ENCODE data around the gene TCERG1L. TPM values are rescaled to one million over a fixed set of nuclear protein-coding genes. Genes with fewer than 3 reads are reported as not detected.

TCERG1L gene
- total RNA-seq, 1 donor from 2014 or later: 0.46 TPM

DNA sequence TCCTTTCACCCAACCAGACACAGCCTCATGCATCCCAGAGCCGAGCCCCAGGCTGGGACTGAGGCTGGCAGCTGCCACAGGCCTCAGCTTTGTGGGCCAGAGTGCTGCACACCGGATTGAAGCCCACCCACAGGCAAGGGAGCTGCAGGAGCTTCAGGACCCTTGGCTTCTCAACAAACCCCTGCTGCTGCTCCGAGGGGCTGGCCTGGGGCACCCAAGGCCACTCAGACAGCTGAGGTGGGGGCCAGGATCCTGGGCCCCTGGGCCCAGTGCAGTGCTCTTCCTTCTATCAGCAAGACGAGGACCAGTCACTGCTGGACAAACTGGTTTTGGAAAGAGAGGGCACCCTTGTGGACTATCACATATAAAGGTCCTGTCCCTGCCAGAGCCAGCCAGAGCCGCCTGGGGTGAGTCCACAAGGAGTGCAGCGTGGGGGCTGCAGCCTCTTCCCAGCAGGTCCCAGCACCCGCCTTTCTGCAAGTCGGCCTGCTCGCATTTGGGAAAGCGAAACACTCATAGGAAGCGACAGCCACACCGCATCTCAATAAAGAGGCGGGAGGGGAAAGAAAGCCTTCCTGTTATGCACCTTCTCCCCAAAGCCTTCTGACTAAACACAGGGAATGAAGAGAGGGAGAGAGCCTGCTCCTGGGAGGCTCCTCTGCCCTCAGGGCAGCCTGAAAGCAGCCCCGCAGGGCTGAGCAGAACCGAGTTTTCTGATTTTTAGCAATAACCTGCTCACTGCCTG lies 9.5 kb upstream of the TCERG1L start:
- no peaks in the 10 kb centered on the region for H3K36me3 ChIP-seq (ENCODE audit: control insufficient read depth, insufficient read depth, low read length)
- no peak for DNase-seq (ENCODE audit: low read depth)
- H3K27me3 ChIP-seq (ENCODE audit: control insufficient read depth, insufficient read depth, low read length): no peaks in the 10 kb centered on the region
- TF ChIP-seq, protein P1, sequence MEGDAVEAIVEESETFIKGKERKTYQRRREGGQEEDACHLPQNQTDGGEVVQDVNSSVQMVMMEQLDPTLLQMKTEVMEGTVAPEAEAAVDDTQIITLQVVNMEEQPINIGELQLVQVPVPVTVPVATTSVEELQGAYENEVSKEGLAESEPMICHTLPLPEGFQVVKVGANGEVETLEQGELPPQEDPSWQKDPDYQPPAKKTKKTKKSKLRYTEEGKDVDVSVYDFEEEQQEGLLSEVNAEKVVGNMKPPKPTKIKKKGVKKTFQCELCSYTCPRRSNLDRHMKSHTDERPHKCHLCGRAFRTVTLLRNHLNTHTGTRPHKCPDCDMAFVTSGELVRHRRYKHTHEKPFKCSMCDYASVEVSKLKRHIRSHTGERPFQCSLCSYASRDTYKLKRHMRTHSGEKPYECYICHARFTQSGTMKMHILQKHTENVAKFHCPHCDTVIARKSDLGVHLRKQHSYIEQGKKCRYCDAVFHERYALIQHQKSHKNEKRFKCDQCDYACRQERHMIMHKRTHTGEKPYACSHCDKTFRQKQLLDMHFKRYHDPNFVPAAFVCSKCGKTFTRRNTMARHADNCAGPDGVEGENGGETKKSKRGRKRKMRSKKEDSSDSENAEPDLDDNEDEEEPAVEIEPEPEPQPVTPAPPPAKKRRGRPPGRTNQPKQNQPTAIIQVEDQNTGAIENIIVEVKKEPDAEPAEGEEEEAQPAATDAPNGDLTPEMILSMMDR (IDR thresholded peaks at IDR 0.05; ENCODE audit: insufficient read depth, low read length, poor library complexity, severe bottlenecking): no peak
- H3K4me3 ChIP-seq (ENCODE audit: low read depth, low read length): no peak overlapping the region

DNA sequence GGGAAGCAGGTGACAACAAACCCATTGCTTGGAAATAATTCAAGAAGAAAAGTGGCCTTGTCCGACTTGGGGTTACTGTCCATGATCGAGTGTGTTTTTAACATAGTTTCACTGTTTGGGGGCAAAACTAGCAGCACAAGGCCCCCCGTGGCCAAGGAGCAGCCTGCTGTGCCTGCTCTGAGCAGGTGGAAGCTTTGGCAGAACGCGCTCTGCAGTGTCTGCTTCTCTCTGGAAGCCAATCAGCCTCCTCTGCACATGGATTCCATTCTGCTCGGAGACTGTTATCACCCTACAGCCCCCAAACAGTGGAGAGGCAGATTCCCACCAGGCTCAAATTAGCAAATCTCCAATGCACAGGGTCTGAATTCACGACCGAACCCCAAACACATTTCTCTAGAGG lies 7.3 kb upstream of the TCERG1L start:
- H3K27me3 ChIP-seq (ENCODE audit: control insufficient read depth, insufficient read depth, low read length): no peaks in the 10 kb centered on the region
- no peak for DNase-seq (ENCODE audit: low read depth)
- TF ChIP-seq, protein P1 (IDR thresholded peaks at IDR 0.05; ENCODE audit: insufficient read depth, low read length, poor library complexity, severe bottlenecking): no peak
- H3K36me3 ChIP-seq (ENCODE audit: control insufficient read depth, insufficient read depth, low read length): no peaks in the 10 kb centered on the region
- H3K4me3 ChIP-seq (ENCODE audit: low read depth, low read length): no peak overlapping the region

DNA sequence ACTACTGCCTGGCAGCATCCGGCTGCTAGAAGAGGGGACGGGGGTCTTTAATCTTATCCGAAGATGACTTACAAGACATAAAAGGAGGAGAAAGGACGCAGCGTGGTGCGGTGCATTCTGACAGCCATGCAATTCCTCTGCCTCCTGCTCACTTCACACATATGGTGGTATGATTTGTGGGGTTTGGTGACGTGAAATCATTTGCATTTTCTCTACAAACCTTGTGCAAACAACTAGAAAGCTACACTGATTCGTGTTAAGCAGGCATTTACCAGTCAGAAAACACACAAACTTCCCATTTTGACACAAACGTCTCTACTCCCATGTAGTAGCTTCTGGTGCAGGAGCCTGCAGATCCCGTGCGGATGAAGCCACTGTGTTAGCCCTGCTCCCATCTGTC lies 6.8 kb upstream of the TCERG1L start:
- peaks cover 2% of the 10 kb centered on the region for H3K27me3 ChIP-seq (ENCODE audit: control insufficient read depth, insufficient read depth, low read length)
- no peak for DNase-seq (ENCODE audit: low read depth)
- no peaks in the 10 kb centered on the region for H3K36me3 ChIP-seq (ENCODE audit: control insufficient read depth, insufficient read depth, low read length)
- TF ChIP-seq, protein P1 (IDR thresholded peaks at IDR 0.05; ENCODE audit: insufficient read depth, low read length, poor library complexity, severe bottlenecking): no peak
- no peak overlapping the region for H3K4me3 ChIP-seq (ENCODE audit: low read depth, low read length)

DNA sequence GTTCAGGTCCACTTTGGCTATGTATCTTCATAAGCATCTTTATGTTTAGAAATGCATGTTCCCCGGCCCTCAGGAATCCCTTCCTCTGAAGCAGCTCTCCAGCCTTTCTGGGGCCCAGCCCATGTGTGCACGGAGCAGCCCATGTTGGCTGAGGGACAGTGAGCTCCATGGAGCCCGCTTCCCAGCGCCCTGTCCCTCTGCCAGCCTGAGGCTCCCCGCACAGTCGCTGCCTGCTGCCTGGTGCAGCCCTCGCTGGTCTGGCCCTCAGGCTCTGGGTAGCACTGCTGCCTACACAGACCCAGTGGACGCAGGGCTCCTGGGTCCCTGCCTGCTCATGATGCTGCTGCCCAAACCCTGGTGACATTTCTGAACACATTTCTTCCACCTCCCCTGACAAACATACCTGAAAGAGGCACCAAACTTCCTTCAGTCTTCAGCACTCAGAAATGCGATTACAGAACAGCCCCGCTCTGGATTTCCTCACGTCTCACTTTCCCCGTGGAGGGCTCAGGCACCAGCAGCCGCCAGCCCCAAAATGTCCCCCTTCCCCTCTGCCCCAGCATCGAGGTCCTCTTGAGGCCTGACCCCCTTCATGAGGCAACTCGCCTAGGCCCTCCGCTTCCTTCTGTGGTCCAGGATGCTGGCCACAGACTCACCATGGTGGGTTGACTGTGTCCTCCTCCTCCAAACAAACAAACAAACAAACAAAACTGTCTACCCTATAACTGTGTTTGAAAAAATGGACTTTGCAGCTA lies 5.0 kb upstream of the TCERG1L start:
- no peak overlapping the region for H3K4me3 ChIP-seq (ENCODE audit: low read depth, low read length)
- peaks cover 14% of the 10 kb centered on the region for H3K27me3 ChIP-seq (ENCODE audit: control insufficient read depth, insufficient read depth, low read length)
- H3K36me3 ChIP-seq (ENCODE audit: control insufficient read depth, insufficient read depth, low read length): no peaks in the 10 kb centered on the region
- TF ChIP-seq, protein P1 (IDR thresholded peaks at IDR 0.05; ENCODE audit: insufficient read depth, low read length, poor library complexity, severe bottlenecking): no peak
- DNase-seq (ENCODE audit: low read depth): no peak

DNA sequence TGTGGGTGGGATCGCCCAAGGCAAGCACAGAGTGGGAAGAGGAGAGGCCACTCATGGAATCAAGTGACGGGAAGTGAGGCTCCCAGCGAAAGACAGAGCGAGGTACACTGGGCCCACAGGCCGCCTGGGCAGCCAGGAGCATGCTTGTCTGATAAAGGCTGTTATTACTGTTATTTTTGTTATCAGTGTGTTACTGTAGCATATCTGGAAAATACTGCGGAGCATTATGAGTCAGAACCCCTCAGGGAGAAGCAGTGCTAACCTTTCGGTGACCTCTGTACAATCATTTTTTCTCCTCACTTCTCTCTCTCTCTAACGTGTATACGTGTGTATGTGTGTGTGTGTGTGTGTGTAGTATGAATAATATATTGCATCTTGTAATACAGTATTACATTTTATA lies 3.8 kb upstream of the TCERG1L start:
- TF ChIP-seq, protein P1 (IDR thresholded peaks at IDR 0.05; ENCODE audit: insufficient read depth, low read length, poor library complexity, severe bottlenecking): no peak
- no peak for DNase-seq (ENCODE audit: low read depth)
- Histone ChIP-seq H3K36me3 (ENCODE audit: control insufficient read depth, insufficient read depth, low read length) (no peaks in the 10 kb centered on the region), H3K4me3 (ENCODE audit: low read depth, low read length) (no peak overlapping the region), H3K27me3 (ENCODE audit: control insufficient read depth, insufficient read depth, low read length) (peaks cover 22% of the 10 kb centered on the region)

All from kidney epithelial cell (primary cell).